COLO668 (cell line): ENCODE results near the gene ZBTB16.

Source experiments
- DNase-seq: peaks from one replicate; lab custom pipeline; 2025; ENCODE audit not compliant: unreplicated experiment; lab: John Stamatoyannopoulos, UW

Gene ZBTB16

DNA sequence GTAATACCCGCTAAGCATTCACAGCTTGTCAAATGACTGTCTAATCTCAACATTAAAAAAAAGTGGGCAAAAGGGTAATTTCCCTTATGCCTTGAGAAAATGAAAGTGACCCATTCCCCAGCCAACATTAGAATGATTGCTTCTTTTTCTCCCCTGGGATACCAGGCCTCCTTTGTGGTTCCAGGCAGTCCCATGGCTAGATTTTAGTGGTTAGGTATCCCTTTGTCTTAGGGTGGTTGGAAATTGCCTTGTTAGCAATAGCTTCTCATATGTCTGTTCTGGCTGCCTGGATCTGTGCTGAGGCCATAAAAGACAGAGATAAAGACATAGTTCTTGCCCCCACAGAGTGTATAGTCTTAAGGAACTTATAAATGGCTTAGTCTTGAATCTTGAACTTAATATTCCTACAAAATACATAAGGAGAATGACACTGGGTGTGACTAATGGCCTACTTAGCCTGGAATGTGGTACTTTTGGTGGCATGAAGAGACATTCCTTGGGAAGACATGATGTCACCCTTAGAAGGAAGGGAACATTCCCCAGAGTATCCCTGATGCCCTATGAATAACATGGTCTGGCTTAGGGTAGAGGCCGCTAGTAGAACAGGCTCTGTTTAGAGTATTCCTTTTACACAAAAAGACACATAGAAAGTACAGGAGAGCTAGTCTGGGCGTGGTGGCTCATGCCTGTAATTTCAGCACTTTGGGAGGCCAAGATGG lies 90.3 kb downstream of the ZBTB16 start:
- no peak for DNase-seq

DNA sequence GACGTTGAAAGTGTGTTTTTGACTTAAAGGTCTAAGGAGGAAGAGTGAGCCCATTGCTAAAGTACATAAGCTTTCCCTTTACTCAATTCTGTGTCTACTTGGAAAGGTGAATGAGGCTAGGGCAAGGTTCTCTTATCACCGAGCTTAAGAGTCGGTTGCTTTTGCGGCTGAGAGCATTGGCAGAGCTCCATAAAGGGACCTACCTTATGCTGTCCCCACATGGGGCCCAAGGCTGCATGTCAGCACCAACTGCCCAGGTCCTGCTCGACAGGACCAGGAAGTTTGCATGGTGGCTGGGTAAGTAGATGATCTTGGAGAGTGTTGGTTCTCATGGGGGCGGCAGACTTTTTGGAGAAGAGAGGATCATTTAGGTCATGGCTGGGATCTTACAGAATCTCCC lies 91.2 kb downstream of the ZBTB16 start:
- no peak for DNase-seq

DNA sequence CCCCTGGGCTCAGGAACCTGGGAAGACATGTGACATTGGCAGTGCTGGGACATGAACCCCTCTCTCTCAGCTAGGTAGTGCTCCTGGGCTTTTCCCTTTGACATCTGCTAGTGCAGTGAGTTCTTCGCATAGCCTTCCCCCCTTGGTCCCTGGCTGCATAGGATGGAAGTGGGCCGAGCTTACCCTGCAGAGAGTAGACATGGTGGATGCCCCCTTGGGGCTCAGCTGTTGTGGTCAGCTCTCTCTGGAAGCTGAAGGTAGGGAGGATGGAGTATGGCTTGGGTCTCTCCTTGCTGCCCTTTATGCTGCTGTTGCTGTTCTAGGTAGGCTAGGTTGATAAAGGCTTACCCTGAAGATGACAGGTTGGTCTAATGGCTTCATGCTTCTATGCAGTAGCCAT lies 92.1 kb downstream of the ZBTB16 start:
- no peak for DNase-seq

DNA sequence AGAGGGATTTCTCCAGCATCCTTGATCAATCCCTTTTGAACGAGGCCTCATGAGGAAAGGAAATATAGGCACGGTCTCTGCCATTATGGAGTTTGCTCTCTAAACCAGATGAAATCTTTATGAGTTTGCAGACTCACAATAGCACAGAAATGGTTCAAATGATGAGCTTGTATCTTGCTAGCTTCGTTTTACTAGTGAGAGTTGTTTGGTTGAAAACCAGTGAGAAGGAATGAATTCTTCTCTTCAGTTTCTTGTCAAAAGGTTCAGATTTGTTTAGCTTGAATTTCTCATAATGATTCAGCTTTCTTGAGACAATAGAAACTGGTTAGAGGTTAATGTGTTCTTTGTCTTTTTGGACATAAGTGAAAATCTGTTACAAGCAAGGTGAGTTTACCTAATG lies 92.7 kb downstream of the ZBTB16 start:
- DNase-seq = no peak

DNA sequence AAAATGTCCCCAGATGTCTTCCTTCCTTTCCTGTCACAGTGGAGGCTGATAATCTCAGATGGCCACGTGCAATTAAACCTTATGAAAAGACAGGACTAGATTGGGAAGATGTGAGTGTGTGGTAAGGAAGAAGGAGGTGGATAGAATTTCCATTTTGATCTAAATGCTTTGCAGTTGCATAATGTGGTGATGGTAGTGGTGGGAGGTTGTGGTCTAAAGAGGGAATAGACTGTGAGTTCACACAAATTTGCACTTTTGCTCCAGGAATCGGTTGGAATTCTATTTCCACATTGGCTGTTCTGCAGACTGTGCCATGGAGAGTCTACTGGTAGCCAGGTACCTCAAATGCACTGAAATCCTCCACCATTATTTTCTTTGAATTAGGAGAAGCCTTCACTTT lies 93.3 kb downstream of the ZBTB16 start:
- DNase-seq = no peak

DNA sequence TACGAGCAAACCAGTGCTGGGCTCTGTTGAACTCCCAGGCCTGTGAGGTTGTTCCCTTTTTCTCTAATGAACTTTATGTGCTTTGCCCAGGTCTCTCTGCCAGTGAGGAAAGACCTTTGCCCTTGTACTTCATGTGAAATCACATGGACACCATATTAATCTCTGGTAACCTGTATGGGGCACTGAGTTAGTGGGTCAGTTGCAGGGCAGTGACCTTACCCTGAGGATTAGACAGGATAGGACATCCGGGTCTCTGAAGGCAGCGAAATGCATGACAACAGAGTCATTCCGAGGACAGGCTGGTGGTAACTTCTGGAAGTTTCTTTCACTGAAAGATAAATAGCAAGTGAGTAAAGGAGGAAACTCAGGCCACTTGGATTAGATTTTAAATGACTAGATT lies 93.7 kb downstream of the ZBTB16 start:
- DNase-seq = no peak

DNA sequence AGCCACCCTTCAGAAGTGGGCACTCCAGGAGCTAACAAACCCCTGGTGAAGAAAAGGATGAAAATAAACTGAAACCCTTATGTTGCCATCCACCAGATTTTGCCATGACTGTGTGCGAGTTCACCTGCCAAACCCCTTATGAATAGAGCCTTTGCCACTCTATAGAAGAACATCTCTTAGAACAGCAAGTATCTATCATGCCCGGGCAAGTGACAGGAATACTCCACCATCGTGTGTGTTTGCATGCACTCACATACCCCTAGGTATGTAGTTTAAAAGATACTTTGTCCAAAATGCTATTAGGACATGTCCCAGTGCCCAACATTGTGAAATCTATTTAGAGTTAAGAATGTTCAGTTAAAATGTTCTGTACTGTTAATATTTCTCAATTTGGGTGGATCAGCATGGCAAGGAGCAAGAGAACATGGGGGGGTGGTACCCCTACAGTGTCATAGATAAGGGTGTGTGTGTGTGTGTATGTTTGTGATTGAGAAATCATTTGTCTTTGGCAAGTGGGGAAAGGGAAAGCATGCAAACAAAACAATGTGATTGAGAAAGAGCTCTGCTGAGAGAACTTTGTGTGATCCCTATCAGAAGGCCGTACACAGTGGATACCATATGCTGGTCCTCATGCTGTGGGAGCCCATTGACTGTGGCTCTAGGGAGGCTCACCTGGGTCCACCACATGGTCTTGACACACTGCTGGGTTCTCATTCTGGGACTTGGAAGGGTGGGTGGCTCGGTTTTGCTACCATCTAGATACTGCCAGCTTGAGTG lies 94.9 kb downstream of the ZBTB16 start:
- no peak for DNase-seq

DNA sequence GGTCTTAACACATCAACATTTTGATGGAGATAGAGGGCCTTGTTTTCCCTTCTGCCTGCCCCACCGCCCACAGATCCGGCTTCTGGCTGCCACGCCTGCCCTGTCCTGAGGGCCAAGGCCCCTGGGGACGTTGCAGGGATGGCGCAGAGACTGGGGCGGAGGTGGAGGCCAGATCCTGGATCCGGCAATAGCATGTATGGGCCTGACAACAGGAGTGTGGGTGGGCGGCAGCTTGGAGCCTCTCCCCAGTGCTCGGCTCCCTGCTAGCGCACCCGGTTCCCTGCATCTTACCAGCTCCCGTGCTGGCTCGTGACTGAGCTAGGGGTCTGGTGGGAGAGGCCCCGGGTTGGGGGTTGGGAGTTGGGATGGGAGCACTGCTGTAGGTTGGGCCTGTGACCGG lies 95.6 kb downstream of the ZBTB16 start:
- DNase-seq = no peak

DNA sequence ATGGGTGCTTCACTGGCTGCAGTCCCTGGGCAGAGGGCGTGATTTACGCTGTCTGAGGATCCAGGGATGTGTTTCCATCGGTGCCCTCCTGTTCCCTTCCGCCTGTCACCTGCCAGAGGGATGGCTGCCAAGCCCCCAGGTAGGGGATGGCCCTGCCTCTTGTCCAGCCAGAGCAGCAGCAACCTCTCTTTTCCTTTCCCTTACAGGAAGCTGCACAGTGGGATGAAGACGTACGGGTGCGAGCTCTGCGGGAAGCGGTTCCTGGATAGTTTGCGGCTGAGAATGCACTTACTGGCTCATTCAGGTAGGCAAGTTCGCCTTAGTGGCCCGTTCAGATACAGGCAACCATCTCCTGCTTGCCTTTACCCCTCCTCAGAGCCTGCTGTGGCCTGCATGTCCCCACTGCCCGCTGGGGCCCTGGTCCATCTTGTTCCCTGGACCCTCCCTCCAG lies 96.6 kb downstream of the ZBTB16 start:
- DNase-seq = no peak

DNA sequence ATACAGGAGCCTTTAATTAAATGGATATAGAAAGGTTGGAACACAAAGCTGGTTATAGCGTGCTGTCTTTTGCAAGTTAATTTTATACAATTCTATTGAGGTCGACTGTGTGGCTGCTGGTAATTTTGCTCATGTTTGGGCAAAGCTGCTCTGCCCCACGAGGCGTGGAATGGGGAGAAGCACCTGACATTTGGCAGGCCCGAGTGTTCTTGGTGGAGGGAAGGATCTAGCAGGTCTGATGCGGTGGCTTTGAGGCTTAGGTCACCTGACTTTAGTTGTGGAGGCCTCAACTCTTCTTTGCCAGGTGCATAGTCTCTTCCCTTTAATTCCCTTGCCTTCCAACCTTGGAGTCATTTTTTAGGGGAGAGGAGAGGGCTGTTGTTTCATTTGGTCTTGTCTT lies 97.3 kb downstream of the ZBTB16 start:
- no peak for DNase-seq

DNA sequence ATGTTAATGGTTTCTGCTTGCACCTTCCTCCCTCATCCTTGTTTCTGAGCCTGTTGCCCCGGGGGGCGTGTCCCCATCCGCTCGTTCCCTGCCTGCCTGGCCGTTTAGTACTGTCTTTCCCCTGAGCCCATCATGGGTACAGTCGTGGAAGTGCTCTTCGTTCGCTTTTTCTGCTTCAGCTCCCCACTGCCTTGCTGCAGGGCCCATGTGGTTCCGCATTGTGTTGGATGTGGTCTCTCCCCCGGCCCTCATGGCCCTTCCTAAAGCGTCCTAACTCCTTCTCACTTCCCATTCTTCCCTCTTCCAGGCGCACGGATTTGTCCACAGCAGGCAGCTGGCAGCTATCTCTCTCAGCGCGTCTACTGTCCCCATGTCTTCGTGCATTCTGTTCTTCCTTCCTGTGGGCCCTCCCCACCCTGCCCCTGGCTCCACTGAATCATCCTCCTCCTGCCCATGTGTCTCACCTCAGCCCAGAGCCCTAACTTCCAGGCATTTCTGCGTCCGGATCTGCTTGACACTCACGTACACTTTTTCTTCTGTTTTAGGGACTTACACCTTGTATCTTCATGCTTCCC lies 98.1 kb downstream of the ZBTB16 start:
- DNase-seq = no peak

DNA sequence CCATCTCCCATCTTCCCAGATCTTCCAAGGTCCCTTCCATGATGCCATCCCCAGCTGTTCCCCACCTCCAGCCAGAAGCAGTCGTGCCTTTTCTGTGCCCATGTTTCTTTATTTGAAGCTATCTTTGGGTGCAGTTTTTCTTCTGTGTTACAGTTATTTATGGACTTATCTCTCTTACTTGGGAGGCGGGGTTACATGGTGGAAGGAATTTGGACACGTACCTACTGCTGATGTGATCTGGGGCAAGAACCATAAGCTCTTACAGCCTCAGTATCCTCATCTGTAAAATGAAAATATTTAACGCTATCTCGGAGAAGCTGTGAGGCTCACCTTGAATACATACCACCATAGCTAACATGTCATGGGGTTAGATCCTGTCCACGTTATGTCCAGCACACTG lies 98.9 kb downstream of the ZBTB16 start:
- DNase-seq = no peak

DNA sequence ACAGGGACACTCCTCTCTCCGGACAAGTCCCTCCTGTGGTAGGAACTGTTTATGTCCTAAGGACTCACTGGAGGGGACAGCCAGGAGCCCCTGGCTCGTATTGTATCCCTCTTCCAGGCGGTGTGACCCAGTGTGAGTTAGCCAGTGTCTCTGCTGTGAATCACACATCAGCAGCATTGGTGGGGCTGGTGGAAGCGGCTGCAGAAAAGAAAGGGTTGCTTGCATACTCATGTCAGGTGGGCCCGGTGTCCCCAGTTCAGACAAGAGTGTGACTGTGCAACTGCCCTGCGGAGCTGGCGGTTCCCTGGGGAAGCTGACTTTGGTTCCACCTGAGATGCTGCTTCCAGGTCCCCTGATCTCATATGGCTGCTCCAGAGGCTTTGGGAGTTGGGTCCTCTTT lies 99.4 kb downstream of the ZBTB16 start:
- DNase-seq = no peak

DNA sequence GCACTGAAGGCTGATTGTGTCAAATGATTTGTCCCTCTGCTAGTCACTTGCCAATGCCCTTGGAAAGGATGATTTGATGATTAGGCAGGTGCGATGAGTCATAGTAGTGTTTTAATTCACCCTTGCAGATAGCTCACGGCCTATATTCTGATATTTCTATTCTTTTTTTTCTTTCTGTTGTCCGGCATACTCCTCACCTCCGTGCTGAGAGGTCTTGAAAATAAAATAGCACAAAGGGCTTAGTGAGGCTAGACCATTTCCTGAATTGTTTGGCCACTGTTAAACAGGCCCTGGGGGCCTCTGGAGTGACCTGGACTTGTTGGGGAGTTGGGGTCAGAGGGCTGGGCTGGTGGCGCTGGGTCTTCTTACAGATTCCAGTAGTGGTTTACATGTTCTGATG lies 99.8 kb downstream of the ZBTB16 start:
- DNase-seq = no peak

DNA sequence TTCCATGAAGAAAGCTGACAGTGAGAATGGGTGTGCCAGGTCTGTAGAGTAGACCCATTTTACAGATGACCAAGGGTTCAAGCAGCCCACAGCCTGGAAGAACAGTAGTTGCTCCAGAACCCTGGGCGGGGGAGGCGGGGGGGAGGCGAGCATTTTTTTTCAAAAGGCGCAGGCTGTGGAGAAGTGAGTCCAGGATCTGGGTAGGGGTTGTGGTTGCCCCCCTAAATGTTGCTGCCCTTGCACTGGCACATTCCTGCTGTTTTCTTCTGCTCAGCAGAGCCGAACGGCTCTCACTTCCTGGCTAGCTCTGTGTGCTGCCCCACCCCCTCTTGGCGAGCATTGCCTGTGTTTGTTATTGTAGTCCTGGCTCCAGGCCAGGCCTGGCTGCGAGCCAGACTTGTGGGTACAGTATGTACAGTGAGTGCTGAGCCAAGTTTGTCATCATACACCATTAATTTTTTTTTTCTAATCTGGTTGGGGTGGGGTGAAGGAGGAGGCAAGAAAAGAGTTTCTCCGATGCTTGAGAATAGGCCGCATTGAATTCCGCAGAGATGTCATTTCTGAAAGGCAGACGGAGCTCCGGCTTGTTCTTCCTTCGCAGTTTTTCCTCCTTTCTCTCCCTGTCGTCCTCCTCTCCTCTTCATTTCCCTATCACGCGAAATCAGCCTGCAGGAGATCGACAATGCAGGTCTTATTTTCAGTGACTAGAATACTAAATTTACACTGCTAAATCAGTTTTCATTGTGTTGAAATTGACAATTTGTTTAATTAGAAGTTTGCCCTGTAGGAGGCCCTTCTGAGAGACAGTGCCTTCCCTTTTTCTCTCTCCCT lies 100.5 kb downstream of the ZBTB16 start:
- DNase-seq = peak; percentile 98

DNA sequence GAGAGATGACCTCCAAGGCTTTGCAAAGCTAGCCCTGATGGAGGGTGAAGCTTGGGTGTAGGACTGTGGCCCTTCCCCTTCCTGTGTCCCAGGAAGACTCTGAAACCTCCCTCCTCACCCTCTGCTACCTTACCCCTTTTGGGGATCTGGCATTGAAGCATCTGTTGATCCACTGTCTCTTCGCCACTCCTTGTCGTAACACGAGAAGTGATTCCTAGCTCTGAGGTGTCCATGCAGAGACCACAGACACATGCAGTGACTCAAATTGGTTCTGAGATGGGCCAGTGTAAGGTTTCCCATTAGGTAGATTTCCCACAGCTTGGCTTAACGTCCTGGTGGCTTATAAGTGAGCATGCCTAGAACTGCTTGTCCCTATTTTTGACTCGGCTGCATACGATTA lies 101.4 kb downstream of the ZBTB16 start:
- no peak for DNase-seq

DNA sequence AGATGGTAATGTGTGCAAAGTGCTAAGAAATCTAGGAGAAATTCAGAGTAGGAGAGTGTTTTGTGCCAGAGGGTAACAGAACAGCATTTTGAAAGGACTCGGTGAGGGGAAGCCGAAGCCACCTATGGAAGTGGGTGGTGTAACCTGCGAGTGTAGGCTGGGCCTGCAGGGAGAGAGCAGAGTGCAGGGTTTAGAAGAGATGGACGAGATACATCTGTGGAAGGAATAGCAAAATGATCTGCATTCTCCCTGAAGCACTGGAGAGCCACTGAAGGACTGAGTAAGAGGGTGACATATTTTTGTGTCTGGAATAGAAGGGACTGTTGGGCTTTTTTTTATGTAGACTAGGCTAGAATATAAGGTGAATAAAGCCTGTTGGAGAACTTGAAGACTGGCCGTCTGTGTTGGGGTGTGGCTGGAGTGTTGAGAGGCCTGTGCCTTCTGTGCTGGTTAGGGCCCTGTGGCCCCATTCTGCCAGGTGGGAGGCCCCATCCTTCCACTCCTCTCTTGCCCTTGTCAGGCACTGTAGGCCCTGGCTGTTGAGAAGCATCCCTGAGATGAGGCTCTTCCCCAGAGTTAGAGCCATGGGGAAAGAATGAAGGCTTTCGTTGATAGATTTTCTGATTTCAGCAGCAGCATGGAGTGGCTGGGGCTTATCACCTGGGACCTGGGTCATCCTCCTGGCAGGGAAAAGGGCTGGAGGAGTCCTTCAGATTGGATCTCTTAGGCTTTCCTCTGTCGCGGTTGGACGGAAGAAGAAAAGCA lies 102.2 kb downstream of the ZBTB16 start:
- DNase-seq = no peak

DNA sequence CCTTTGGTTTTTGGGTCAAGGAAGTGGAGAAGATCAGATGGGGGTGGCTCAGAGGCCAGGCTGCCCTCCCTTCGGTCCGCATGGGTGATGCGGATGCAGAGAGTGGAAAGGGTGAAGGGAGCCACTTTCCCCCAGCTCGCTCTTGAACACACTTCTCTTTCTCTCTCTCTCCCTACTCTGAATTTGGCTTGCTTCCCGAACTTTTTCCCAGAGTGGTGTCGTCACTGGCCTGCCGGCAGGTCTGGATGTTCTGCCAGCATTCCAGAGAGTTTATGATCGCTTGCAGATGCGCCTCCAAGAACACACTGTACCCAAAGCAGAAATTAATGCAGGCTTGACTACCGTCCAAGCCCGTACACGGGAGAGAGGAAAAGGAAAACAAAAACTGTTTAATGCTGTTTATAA lies 103.2 kb downstream of the ZBTB16 start:
- no peak for DNase-seq

DNA sequence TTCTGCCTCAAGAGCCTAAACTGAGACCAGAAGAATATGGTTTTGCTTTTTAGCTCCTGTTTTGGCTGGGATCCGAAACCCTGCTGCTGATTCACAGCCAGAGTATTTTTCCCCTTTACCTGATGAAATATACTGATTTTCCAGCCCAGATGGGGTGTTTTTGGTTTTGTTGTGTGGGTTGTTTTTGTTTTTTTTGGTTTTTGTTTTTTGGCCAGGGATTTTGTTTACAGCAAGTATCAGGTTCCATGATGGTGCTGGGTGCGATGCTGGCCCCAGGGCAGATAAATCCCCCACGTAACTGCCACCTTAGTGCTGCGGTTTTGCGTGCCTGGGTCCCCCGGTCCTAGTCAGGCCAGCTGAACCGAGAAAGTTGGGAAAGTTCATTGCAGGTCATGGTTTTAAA lies 103.7 kb downstream of the ZBTB16 start:
- DNase-seq = no peak

DNA sequence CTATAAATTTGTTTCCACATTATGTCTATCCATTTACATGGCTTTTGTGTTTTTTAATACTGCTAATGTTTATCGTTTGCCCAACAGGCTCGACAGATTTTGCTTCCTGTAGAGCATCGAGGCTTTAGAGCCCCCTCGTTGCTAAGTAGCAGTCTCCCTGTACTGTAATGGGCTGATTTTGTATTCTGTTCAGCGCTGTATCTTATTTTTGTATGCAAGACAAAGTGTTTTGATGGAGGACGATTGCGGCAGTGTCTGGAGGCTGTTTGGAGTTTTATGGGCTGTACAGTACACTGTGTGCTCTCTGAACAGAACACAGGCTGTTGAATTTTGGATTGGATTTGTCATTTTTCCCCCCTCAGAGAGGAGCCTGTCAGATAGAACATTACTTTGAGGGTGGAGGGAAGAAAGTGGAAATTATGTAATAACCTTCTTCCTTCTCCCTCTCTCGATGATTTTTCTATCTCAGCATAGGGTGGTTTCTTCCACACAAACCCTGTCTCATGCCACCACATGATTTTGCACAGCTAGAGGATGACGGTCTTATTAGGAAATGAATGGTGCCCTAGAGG lies 104.4 kb downstream of the ZBTB16 start:
- DNase-seq = no peak
